NCI-H1436 (cell line): ENCODE data around the gene CHAD.
"Not testable (repeated sequence)": the region's sequence is repeated elsewhere in the genome, so short reads cannot be mapped to it uniquely, and the experiment has no call there.

Experiments used
- DNase-seq: peaks from one replicate; lab custom pipeline; 2025; lab: John Stamatoyannopoulos, UW

CHAD gene

GRCh38 chr17:50493744-50494143, 25.1 kb upstream of the CHAD start:
- no peak for DNase-seq

GRCh38 chr17:50492214-50492613, 23.5 kb upstream of the CHAD start:
- DNase-seq = no peak

GRCh38 chr17:50491505-50491904, 22.8 kb upstream of the CHAD start:
- no peak for DNase-seq

GRCh38 chr17:50488880-50489279, 20.2 kb upstream of the CHAD start:
- DNase-seq = no peak

GRCh38 chr17:50487213-50488096, 18.8 kb upstream of the CHAD start:
- DNase-seq = no peak

GRCh38 chr17:50484386-50485155, 15.9 kb upstream of the CHAD start:
- DNase-seq = no peak

- no peak for DNase-seq
Observed at GRCh38 chr17:50483266-50483665, 14.6 kb upstream of the CHAD start.

GRCh38 chr17:50482516-50482915, 13.8 kb upstream of the CHAD start:
- DNase-seq = peak; percentile 52

- DNase-seq = no peak
Observed at GRCh38 chr17:50482110-50482509, 13.4 kb upstream of the CHAD start.

- DNase-seq = no peak
Observed at GRCh38 chr17:50481648-50482047, 13.0 kb upstream of the CHAD start.

- no peak for DNase-seq
Observed at GRCh38 chr17:50480854-50481490, 12.3 kb upstream of the CHAD start.

- DNase-seq = no peak
Observed at GRCh38 chr17:50480142-50480764, 11.6 kb upstream of the CHAD start.

GRCh38 chr17:50479522-50480141, 11.0 kb upstream of the CHAD start:
- DNase-seq = peak; percentile 77

GRCh38 chr17:50478391-50479381, 10.0 kb upstream of the CHAD start, which contains the start of gene RSAD1:
Gene RSAD1 (plus strand): TSS chr17:50478860. CDS start chr17:50478885, 25 bp downstream.
- peak; percentile 89 for DNase-seq

GRCh38 chr17:50477976-50478375, 9.3 kb upstream of the CHAD start:
- DNase-seq = no peak

GRCh38 chr17:50476545-50477315, 8.1 kb upstream of the CHAD start:
- no peak for DNase-seq

- DNase-seq = not testable (repeated sequence)
Observed at GRCh38 chr17:50475775-50476544, 7.3 kb upstream of the CHAD start.

- no peak for DNase-seq
Observed at GRCh38 chr17:50475362-50475761, 6.7 kb upstream of the CHAD start.

GRCh38 chr17:50474523-50474922, 5.8 kb upstream of the CHAD start:
- no peak for DNase-seq
